Endometrium (tissue), 2 donors: ENCODE data around the gene TMEM127.

Experiments
- FAIRE-seq: peaks from 2 replicates; lab custom pipeline; 2012; peaks lifted over from hg19 to GRCh38; lab: Jason Lieb, UNC
- donor health status: control.
- donor health status: control.

TMEM127 gene

DNA sequence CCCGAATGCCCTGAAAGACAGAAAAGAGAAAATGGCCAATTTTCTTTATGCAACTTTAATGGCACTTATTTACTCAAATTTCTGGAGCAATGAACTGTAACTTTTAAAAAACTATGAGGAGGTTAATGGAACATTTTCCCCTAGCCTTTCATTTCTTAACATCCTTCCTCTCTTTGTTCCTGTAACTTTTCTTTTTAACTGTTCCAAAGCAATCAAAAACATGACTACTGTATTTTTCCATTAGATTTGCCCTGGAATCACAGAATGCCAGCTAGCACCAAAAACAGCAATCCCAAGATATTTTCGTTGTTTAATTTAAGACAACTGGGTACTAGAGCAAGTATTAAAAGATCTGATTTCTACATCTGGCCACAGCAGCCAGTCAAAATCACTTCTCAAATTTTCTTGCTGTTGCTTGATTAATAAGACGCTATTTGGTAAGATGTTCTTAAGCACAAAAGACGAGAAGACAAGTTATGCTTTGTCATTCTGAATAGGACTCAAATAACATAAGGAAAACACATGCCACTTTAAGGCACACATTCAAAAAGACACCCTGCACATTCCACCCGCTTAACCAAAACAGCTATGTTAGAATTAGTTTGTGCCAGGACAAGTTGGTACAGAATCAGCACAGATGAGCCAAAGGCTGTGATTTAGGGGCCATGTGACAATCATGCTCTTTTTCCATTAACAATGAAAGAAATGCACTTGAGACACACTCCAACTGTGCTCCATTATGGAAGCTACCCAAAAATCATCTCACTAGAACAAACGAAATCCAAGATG, 60.8 kb downstream of the TMEM127 start:
- FAIRE-seq, result no peak

DNA sequence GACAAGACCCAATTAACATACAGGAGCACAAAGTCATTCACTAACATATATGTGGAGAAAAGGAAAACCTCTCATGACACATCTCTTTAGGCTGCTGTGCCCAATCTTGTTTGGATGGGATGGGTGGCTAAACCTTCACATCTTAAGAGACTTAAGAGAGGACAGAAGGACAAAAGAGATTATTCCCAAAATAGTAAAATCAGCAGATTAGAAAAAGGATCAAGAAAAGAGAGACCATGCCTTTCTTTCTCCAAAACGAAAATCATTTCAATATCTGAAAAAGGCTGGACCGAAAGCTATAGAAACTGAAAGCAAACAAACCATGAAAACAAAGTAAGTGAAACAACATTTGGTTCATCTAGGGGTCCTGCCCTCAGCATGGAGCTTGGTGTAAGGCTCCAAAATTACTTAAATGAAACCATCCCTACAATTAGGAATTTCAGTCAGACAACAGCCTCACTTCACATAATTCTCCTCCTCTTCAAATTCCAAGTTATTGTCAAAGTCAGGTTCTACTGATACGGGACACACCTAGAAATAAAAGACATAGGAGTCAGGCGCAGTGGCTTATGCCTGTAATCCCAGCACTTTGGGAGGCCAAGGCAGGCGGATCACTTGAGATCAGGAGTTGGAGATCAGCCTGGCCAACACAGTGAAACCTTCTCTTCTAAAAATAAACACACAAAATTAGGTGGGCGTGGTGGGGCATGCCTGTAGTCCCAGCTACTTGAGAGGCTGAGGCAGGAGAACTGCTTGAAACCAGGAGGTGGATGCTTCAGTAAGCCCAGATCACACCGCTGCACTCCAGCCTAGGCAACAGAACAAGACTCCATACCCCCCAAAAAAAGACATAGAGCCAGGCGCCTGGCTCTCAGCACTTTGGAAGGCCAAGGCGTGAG, 62.4 kb downstream of the TMEM127 start:
- no peak for FAIRE-seq

DNA sequence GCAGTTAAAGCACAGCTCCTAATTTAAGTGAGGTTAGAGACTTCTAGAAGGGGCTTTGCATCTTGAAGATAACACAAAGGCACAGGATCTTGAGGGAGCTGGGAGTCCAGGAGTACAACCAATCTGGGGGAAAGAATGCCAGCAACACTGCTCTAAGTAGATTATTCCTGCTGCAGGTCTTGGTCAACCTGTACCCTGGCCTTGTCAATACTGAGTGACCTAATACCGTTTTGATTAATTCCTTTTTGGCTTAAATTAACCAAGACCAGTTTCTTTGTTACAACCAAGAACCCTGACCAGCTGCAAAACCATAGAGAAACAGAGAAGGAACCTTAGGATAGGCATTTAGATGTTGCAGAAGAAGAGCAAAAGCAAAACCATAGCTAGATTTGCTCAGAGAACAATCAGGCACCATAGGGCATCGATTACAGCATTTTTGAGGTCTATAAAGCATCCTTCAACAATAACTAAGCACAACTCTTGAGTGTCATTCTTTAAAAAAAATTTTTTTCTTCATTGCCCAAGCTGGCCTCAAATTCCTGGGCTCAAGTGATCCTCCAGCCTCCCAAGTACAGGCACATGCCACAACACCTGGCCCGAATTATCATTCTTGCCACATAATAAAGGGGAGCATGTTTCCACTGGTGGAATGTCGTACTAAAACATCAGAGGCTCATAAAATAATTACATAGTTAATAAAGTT, 63.5 kb downstream of the TMEM127 start:
- FAIRE-seq, result no peak

DNA sequence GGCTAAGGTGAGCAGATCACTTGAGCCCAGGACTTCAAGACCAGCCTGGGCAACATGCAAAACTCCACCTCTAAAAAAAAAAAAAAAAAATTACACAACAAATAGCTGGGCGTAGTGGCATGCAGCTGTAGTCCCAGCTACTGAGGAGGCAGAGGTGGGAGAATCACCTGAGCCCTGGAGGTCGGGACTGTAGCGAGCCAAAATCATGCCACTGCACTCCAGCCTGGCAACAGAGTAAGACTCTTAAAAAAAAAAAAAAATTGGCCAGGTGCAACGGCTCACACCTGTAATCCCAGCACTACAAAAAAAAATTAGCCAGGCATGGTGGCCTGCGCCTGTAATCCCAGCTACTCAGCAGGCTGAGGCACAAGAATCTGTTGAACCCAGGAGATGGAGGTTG, 64.5 kb downstream of the TMEM127 start:
- no peak for FAIRE-seq

DNA sequence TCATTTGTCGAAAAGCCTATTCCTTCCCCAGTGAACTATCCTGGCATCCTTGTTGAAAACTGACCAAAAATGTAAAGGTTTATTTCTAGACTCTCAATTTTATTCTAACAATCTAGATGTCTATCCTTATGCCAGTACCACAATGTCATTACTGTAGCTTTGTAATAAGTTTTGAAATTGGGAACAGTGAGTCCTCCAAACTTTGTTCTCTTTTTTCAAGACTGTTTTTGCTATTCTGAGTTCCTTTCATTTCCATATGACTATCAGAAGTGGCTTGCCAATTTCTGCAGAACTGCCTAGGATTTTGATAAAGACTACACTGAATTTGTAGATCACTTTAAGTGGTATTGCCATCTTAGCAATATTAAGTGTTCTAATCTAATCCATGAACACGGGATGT, 66.9 kb downstream of the TMEM127 start:
- no peak for FAIRE-seq
